Measurements from ENCODE around the gene HGS. TPM values are rescaled to one million over a fixed set of nuclear protein-coding genes. Genes with fewer than 3 reads are reported as not detected.

The HGS gene
- total and polyA plus RNA-seq, 2 of the 13 experiments (the other 11 are each of a cell fraction or from before 2014, with no cell fraction given), result 73.3 to 78.1 TPM

GRCh38 chr17:81715107-81715871 lies 31.5 kb downstream of the HGS start:
- H3K27me3 ChIP-seq (ENCODE audit: control insufficient read depth in 1 of 2, insufficient read depth in 2 of 2, low read length in 2 of 2), result no peaks in the 10 kb centered on the region; a peak in 1 of 5 replicates
- no peak overlapping the region for H3K9ac ChIP-seq (ENCODE audit: insufficient read depth, low read depth, low read length)
- no TSS peak for BruUV-seq (replicated peaks)
- intact Hi-C loops (cut with micrococcal nuclease; ENCODE audit: unreplicated experiment), result no loop called here
- no peak for DNase-seq (ENCODE audit: low spot score)
- POLR2A ChIA-PET, result interaction anchor here (1.6 to 6.3 kb wide), 7 partner anchors 8 to 146 kb away, joined by 4 to 143 read pairs (median 19); partner anchors contain the start of genes ARL16, HGS, MCRIP1 and MRPL12
- CTCF ChIA-PET (ENCODE audit: low intra/inter-chr PET ratio, low total read pairs), result no interaction called here
- peaks cover 28% of the 10 kb centered on the region for H3K4me1 ChIP-seq (ENCODE audit: insufficient read depth, low read length)
- H3K4me2 ChIP-seq (ENCODE audit: low read depth, low read length), result peak overlapping the region; percentile 96
- in situ Hi-C loops (cut with HindIII; ENCODE audit: extremely low pct_ligation_motif_present, low pct_unique_long_range_greater_than_20kb), result no loop called here
- no peak for FAIRE-seq
- TF ChIP-seq POLR2AphosphoS2 (IDR thresholded peaks at IDR 0.05; ENCODE audit: low read depth, low read length) (peak; percentile 3; the same call in 1 of the 2 replicates), PCBP1 (IDR thresholded peaks at IDR 0.05; ENCODE audit: borderline replicate concordance, low read depth, low read length) (0 out of 2 replicates have a peak, but pooled peaks have one; percentile 22), ZNF800 (CRISPR knock-in tag; IDR thresholded peaks at IDR 0.05) (no peak), ZBTB34 (CRISPR knock-in tag; IDR thresholded peaks at IDR 0.05) (no peak), RBFOX2 (IDR thresholded peaks at IDR 0.05; ENCODE audit: low read depth, low read length) (peak; percentile 61), HNRNPL (IDR thresholded peaks at IDR 0.05; ENCODE audit: low read depth, low read length) (peak; percentile 30; the same call in 1 of the 2 replicates), HOXA3 (CRISPR knock-in tag; IDR thresholded peaks at IDR 0.05) (no peak), AGO2 (optimal IDR thresholded peaks at IDR 0.05; ENCODE audit: low read depth, low read length) (peak; percentile 54), ZNF776 (CRISPR knock-in tag; IDR thresholded peaks at IDR 0.05) (peak; percentile 13; the same call in 1 of the 2 replicates)
- WGBS (ENCODE audit: low lambda C conversion rate), result 93% methylated on average over 14 of the region's 32 CpGs
- no peak overlapping the region for H2AFZ ChIP-seq (ENCODE audit: low read length)
- no peaks in the 10 kb centered on the region for H4K20me1 ChIP-seq (ENCODE audit: insufficient read depth, low read length)
- H3K79me2 ChIP-seq (ENCODE audit: insufficient read depth, low read length), result peaks cover 31% of the 10 kb centered on the region
- peak overlapping the region in 1 of 3 experiments; percentile 92; a peak in 2 of 6 replicates for H3K4me3 ChIP-seq (replicated peaks in 1 of 3; ENCODE audit: insufficient read depth in 1 of 3, low read depth in 2 of 3, low read length in 3 of 3)
- ATAC-seq, result no peak
- no peak overlapping the region for H3K27ac ChIP-seq (ENCODE audit: extremely low read length, insufficient read depth, low read length)
- H3K9me3 ChIP-seq (ENCODE audit: low read length), result no peaks in the 10 kb centered on the region
- H3K36me3 ChIP-seq (replicated peaks in 1 of 2; ENCODE audit: control insufficient read depth in 1 of 2, insufficient read depth in 2 of 2, low read length in 2 of 2), result peaks cover 21 to 47% of the 10 kb centered on the region in 2 experiments
